Esophagus muscularis mucosa (tissue), 4 donors: ENCODE measurements around the gene SHISA4.

Source experiments
- EP300 ChIP-seq: sonication (generic); formaldehyde crosslinking; IDR thresholded peaks from one replicate; pipeline ENCODE4 v1.6.1; 2017; ENCODE audit warnings: antibody characterized with exemption
- POLR2A ChIP-seq: fragments of 450-650 bp; IDR thresholded peaks from one replicate; pipeline ENCODE4 v1.6.1; 2017; ENCODE audit warnings: antibody characterized with exemption, moderate library complexity, mild to moderate bottlenecking, low read depth
- POLR2AphosphoS5 ChIP-seq, 2 donors: sonication (generic); formaldehyde crosslinking; IDR thresholded peaks; one replicate each; pipeline ENCODE4 v1.6.1; 2017; ENCODE audit warnings: antibody characterized with exemption in 2 of 2
- TF ChIP-seq, protein P1 (sequence below), 3 experiments: fragments of 200-600 bp in 2 of 3; fragments of 450-650 bp in 1 of 3; sonication (generic) in 2 of 3; IDR thresholded peaks; one replicate each; pipeline ENCODE4 v1.5.1; 2017 to 2019; ENCODE audit warnings: antibody characterized with exemption in 3 of 3, mild to moderate bottlenecking in 2 of 3, moderate library complexity in 1 of 3

DNA sequence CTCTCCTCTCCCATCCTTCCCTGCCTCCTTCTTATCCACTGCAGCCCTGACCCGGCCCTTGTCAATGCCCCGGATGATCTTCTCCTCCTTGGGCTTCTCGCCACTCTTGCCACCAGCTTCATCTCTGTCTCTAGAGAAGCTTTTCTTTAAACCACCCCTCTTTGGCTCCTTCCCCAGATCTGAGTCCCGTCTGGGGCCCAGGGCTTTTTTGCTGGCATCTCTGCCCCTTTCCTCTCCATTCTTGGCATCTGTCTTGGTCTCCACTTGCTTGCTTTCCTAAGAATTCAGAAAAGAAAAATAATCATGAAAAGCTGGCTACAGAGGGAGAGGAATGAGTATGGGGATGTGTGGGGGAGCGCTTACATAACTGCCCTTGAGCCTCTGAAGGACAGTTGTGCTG, 11.8 kb downstream of the SHISA4 start:
- TF ChIP-seq, protein P1, sequence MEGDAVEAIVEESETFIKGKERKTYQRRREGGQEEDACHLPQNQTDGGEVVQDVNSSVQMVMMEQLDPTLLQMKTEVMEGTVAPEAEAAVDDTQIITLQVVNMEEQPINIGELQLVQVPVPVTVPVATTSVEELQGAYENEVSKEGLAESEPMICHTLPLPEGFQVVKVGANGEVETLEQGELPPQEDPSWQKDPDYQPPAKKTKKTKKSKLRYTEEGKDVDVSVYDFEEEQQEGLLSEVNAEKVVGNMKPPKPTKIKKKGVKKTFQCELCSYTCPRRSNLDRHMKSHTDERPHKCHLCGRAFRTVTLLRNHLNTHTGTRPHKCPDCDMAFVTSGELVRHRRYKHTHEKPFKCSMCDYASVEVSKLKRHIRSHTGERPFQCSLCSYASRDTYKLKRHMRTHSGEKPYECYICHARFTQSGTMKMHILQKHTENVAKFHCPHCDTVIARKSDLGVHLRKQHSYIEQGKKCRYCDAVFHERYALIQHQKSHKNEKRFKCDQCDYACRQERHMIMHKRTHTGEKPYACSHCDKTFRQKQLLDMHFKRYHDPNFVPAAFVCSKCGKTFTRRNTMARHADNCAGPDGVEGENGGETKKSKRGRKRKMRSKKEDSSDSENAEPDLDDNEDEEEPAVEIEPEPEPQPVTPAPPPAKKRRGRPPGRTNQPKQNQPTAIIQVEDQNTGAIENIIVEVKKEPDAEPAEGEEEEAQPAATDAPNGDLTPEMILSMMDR (IDR thresholded peaks at IDR 0.05): no peak
- TF ChIP-seq POLR2AphosphoS5 (IDR thresholded peaks at IDR 0.05) (peak in 1 of 2 donors; percentile 15), EP300 (no peak), POLR2A (no peak)
